ENCODE data around the gene PLA1A. TPM values are rescaled to one million over a fixed set of nuclear protein-coding genes. Genes with fewer than 3 reads are reported as not detected.

The PLA1A gene
- total RNA-seq, 2 experiments from 2014 or later = not detected

GRCh38 chr3:119585856-119586570, 11.7 kb upstream of the PLA1A start:
- Mint-ChIP-seq H3K4me3 (no peak overlapping the region), H3K27ac (no peak overlapping the region), H3K4me1 (ENCODE audit: low read depth) (no peaks in the 10 kb centered on the region), H3K9me3 (no peaks in the 10 kb centered on the region), H3K27me3 (peaks cover 4% of the 10 kb centered on the region), H3K36me3 (ENCODE audit: low read depth) (no peaks in the 10 kb centered on the region)
- intact Hi-C loops (cut with DNase I, micrococcal nuclease) = no loop called here
- ChIA-PET POLR2A (no interaction called here), CTCF (no interaction called here)
- no peak overlapping the region for H3K27ac ChIP-seq (ENCODE audit: low read depth in 1 of 2, low read length in 2 of 2)
- H3K4me3 ChIP-seq (ENCODE audit: low read length) = no peak overlapping the region
- H3K4me1 ChIP-seq (ENCODE audit: insufficient read depth, low read length) = peaks cover 5% of the 10 kb centered on the region
- H3K36me3 ChIP-seq (ENCODE audit: insufficient read depth, low read length) = no peaks in the 10 kb centered on the region
- TF ChIP-seq CTCF (IDR thresholded peaks at IDR 0.05) = no peak
- no peaks in the 10 kb centered on the region for H3K9me3 ChIP-seq (ENCODE audit: control insufficient read depth in 1 of 2, insufficient read depth in 1 of 2, low read length in 2 of 2)
- no peak for DNase-seq
- ATAC-seq (ENCODE audit: poor library complexity) = no peak
- H3K27me3 ChIP-seq (ENCODE audit: control insufficient read depth in 1 of 2, insufficient read depth in 2 of 2, low read length in 2 of 2) = no peaks in the 10 kb centered on the region

DNA sequence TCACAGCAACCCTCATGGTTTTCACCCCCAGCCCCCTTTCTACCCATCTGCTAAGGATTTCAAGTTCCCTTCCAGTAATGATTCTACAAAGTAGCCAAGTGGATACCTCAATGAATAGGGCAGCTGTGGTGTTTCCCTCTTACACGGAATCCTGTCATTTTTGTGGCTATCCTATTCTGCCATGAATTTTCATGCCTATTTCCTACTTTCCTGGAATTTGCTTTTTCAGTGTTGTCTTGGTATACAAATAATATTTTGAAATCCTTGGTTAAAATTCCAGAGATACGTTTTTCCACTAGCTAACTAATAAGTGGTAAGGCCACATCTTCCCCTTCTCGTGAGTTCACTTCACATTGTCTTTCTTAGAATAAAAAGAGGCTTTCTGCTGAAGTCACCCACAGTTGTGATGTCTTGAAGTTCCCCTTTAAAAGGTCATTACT, 10.9 kb upstream of the PLA1A start:
- peaks cover 5% of the 10 kb centered on the region for H3K4me1 ChIP-seq (ENCODE audit: insufficient read depth, low read length)
- CTCF ChIA-PET = no interaction called here
- POLR2A ChIA-PET = no interaction called here
- H3K27ac ChIP-seq (ENCODE audit: low read depth in 1 of 2, low read length in 2 of 2) = no peak overlapping the region
- Mint-ChIP-seq H3K36me3 (ENCODE audit: low read depth) (no peaks in the 10 kb centered on the region), H3K4me1 (ENCODE audit: low read depth) (no peaks in the 10 kb centered on the region), H3K27me3 (peaks cover 4% of the 10 kb centered on the region), H3K9me3 (no peaks in the 10 kb centered on the region), H3K4me3 (no peak overlapping the region), H3K27ac (no peak overlapping the region)
- no peak overlapping the region for H3K4me3 ChIP-seq (ENCODE audit: low read length)
- intact Hi-C loops (cut with DNase I, micrococcal nuclease) = no loop called here
- no peaks in the 10 kb centered on the region for H3K9me3 ChIP-seq (ENCODE audit: control insufficient read depth in 1 of 2, insufficient read depth in 1 of 2, low read length in 2 of 2)
- no peaks in the 10 kb centered on the region for H3K27me3 ChIP-seq (ENCODE audit: control insufficient read depth in 1 of 2, insufficient read depth in 2 of 2, low read length in 2 of 2)
- no peak for TF ChIP-seq CTCF (IDR thresholded peaks at IDR 0.05)
- DNase-seq (no peak), ATAC-seq (ENCODE audit: poor library complexity) (no peak)
- no peaks in the 10 kb centered on the region for H3K36me3 ChIP-seq (ENCODE audit: insufficient read depth, low read length)

DNA sequence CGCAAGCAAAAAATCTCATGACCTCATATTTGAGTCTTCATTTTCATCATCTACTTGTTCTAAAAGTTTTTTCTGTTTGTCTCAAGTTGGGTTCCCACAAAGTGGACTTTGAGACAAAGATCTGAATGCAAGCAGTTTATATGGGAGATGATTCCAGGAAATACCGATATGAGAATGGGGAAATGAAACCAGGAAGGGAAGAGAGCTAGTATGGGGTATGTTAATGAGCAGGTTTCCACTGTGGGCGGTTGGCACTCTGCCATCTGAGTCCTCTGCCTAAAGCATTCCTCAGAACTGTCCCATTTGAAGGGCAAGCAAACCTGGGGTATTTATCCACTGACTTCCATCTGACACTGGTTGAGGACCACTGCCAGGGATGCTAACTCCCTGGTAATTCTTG, 9.6 kb upstream of the PLA1A start:
- Histone ChIP-seq H3K4me3 (ENCODE audit: low read length) (no peak overlapping the region), H3K36me3 (ENCODE audit: insufficient read depth, low read length) (no peaks in the 10 kb centered on the region), H3K27me3 (ENCODE audit: control insufficient read depth in 1 of 2, insufficient read depth in 2 of 2, low read length in 2 of 2) (no peaks in the 10 kb centered on the region), H3K27ac (ENCODE audit: low read depth in 1 of 2, low read length in 2 of 2) (no peak overlapping the region), H3K9me3 (ENCODE audit: control insufficient read depth in 1 of 2, insufficient read depth in 1 of 2, low read length in 2 of 2) (no peaks in the 10 kb centered on the region), H3K4me1 (ENCODE audit: insufficient read depth, low read length) (peaks cover 5% of the 10 kb centered on the region)
- ChIA-PET POLR2A (no interaction called here), CTCF (no interaction called here)
- Mint-ChIP-seq H3K27ac (no peak overlapping the region), H3K4me3 (no peak overlapping the region), H3K27me3 (peaks cover 4% of the 10 kb centered on the region), H3K9me3 (no peaks in the 10 kb centered on the region), H3K4me1 (ENCODE audit: low read depth) (no peaks in the 10 kb centered on the region), H3K36me3 (ENCODE audit: low read depth) (no peaks in the 10 kb centered on the region)
- ATAC-seq (ENCODE audit: poor library complexity) (no peak), DNase-seq (peak in 2 of 14 experiments; percentile 51 to 56)
- TF ChIP-seq CTCF (IDR thresholded peaks at IDR 0.05) = no peak
- intact Hi-C loops (cut with DNase I, micrococcal nuclease) = no loop called here
